Effector CD8-positive, alpha-beta T cell (primary cell): ENCODE measurements around the gene ZFAND2A.
"Not testable (repeated sequence)": the region's sequence is repeated elsewhere in the genome, so short reads cannot be mapped to it uniquely, and the experiment has no call there.

Experiments
- DNase-seq: peaks from one replicate; lab custom pipeline; 2025; lab: John Stamatoyannopoulos, UW

Gene ZFAND2A

GRCh38 chr7:1151653-1152425, 8.2 kb downstream of the ZFAND2A start:
- no peak for DNase-seq

GRCh38 chr7:1151156-1151555, 8.8 kb downstream of the ZFAND2A start:
- DNase-seq: no peak

GRCh38 chr7:1150400-1151002, 9.5 kb downstream of the ZFAND2A start:
- no peak for DNase-seq

GRCh38 chr7:1149351-1149794, 10.6 kb downstream of the ZFAND2A start:
- no peak for DNase-seq

GRCh38 chr7:1147873-1148272, 12.1 kb downstream of the ZFAND2A start:
- DNase-seq: not testable (repeated sequence)

GRCh38 chr7:1144269-1144771, 15.7 kb downstream of the ZFAND2A start:
- DNase-seq: no peak

- DNase-seq: not testable (repeated sequence)
These were observed 17.0 kb downstream of the ZFAND2A start for GRCh38 chr7:1143031-1143430.

GRCh38 chr7:1142051-1142635, 17.9 kb downstream of the ZFAND2A start:
- no peak for DNase-seq

GRCh38 chr7:1141651-1142050, 18.3 kb downstream of the ZFAND2A start:
- no peak for DNase-seq

- no peak for DNase-seq
These were observed 19.4 kb downstream of the ZFAND2A start for GRCh38 chr7:1140476-1141104.

- DNase-seq: no peak
These were observed 22.4 kb downstream of the ZFAND2A start for GRCh38 chr7:1137517-1138167.

- no peak for DNase-seq
These were observed 23.0 kb downstream of the ZFAND2A start for GRCh38 chr7:1136841-1137516.

GRCh38 chr7:1134951-1135350, 25.0 kb downstream of the ZFAND2A start:
- DNase-seq: no peak

GRCh38 chr7:1131471-1132265, 28.3 kb downstream of the ZFAND2A start:
- no peak for DNase-seq

GRCh38 chr7:1130021-1130990, 29.7 kb downstream of the ZFAND2A start:
- DNase-seq: no peak

GRCh38 chr7:1129431-1129830, 30.6 kb downstream of the ZFAND2A start:
- no peak for DNase-seq

- DNase-seq: no peak
These were observed 33.0 kb downstream of the ZFAND2A start for GRCh38 chr7:1127001-1127400.

- DNase-seq: no peak
These were observed 34.4 kb downstream of the ZFAND2A start for GRCh38 chr7:1125603-1125969.

GRCh38 chr7:1124816-1125602, 35.0 kb downstream of the ZFAND2A start:
- DNase-seq: no peak
